ENCODE results near the gene GLA.

GLA gene

GRCh38 chrX:101395789-101396188, 11.9 kb downstream of the GLA start:
- no peak for DNase-seq

- no peak for DNase-seq
Observed at GRCh38 chrX:101394372-101394771, 13.4 kb downstream of the GLA start.

GRCh38 chrX:101393530-101394305, 14.0 kb downstream of the GLA start:
- DNase-seq = no peak

- no peak for DNase-seq
Observed at GRCh38 chrX:101391831-101392230, 15.9 kb downstream of the GLA start.

GRCh38 chrX:101390664-101391525, 16.8 kb downstream of the GLA start, which contains the start of gene RPL36A:
Gene RPL36A (plus strand): TSS chrX:101391011. CDS start chrX:101391044, 33 bp downstream.
- peak; percentile 85 for DNase-seq

GRCh38 chrX:101388604-101389003, 19.1 kb downstream of the GLA start:
- no peak for DNase-seq

GRCh38 chrX:101386542-101386885, 21.2 kb downstream of the GLA start:
- DNase-seq = no peak

- DNase-seq = no peak
Observed at GRCh38 chrX:101385795-101386541, 21.8 kb downstream of the GLA start, which contains the start of gene BTK. Gene BTK (minus strand): TSS chrX:101386191. CDS start chrX:101375284, 10,907 bp downstream.

- DNase-seq = no peak
Observed at GRCh38 chrX:101385026-101385684, 22.6 kb downstream of the GLA start.

- DNase-seq = no peak
Observed at GRCh38 chrX:101383679-101384205, 24.0 kb downstream of the GLA start.

- no peak for DNase-seq
Observed at GRCh38 chrX:101377547-101377946, 30.2 kb downstream of the GLA start.

GRCh38 chrX:101370888-101371504, 36.7 kb downstream of the GLA start:
- DNase-seq = no peak

- DNase-seq = no peak
Observed at GRCh38 chrX:101369687-101370086, 38.0 kb downstream of the GLA start.

GRCh38 chrX:101368800-101369199, 38.9 kb downstream of the GLA start:
- no peak for DNase-seq

- DNase-seq = no peak
Observed at GRCh38 chrX:101365301-101365795, 42.4 kb downstream of the GLA start.

- no peak for DNase-seq
Observed at GRCh38 chrX:101362757-101363156, 45.0 kb downstream of the GLA start.

GRCh38 chrX:101362116-101362515, 45.6 kb downstream of the GLA start:
- DNase-seq = no peak

- no peak for DNase-seq
Observed at GRCh38 chrX:101360390-101360789, 47.3 kb downstream of the GLA start.

- DNase-seq = no peak
Observed at GRCh38 chrX:101359966-101360365, 47.8 kb downstream of the GLA start.

GRCh38 chrX:101357166-101357795, 50.4 kb downstream of the GLA start:
- DNase-seq = no peak

- no peak for DNase-seq
Observed at GRCh38 chrX:101349193-101349562, 58.5 kb downstream of the GLA start.

All from activated naive CD4-positive, alpha-beta T cell treated with anti-CD3 and anti-CD28 coated beads, Interleukin-2, amount 50 U/mL, for 16 hours (primary cell).